GM23248 (cell line): ENCODE measurements around the gene MAP3K9.

Experiments used
- EZH2 ChIP-seq: fragments of 200-600 bp; sonication (generic); IDR thresholded peaks from 2 replicates; pipeline ENCODE4 v1.6.1; 2018; ENCODE audit warnings: antibody characterized with exemption, mild to moderate bottlenecking; ENCODE audit not compliant: insufficient read depth, poor library complexity, severe bottlenecking
- EZH2phosphoT487 ChIP-seq: fragments of 200-600 bp; sonication (generic); IDR thresholded peaks from 2 replicates; pipeline ENCODE4 v1.6.1; 2018; ENCODE audit warnings: antibody characterized with exemption, moderate library complexity, mild to moderate bottlenecking, low read depth; ENCODE audit not compliant: insufficient read depth

GRCh38 chr14:70771781-70772212 is 37.5 kb downstream of the MAP3K9 start:
- TF ChIP-seq EZH2 (no peak), EZH2phosphoT487 (no peak)
